HepG2 (cell line): ENCODE measurements around the gene TTC24. TPM values are rescaled to one million over a fixed set of nuclear protein-coding genes. Genes with fewer than 3 reads are reported as not detected.

Source experiments
- ATAC-seq: fragments of 200-7000 bp; cut with Tn5 transposase; 3 replicates; pipeline ENCODE4 v1.9.1; 2020; ENCODE audit warnings: mild to moderate bottlenecking, moderate library complexity
- BruUV-seq: library from RNA; stranded (reverse); fragments of 400-500 nt; replicated peaks from 2 replicates; lab custom pipeline; 2021; lab: Mats Ljungman, UMichigan
- CTCF ChIA-PET: fragments of 300-600 bp; formaldehyde crosslinking; extraction: SDS; loops from one replicate; lab custom pipeline; 2021; ENCODE audit warnings: low total read pairs, inconsistent platforms, low intra/inter-chr PET ratio; lab: Yijun Ruan, JAX
- POLR2A ChIA-PET: fragments of 350-600 bp; sonication (Branson Sonifier 250); formaldehyde crosslinking; loops from one replicate; lab custom pipeline; 2020; ENCODE audit warnings: antibody characterized with exemption, inconsistent platforms; lab: Yijun Ruan, JAX
- DNase-seq: peaks from one replicate; pipeline ENCODE4 v3.0.0-alpha.2; 2015; ENCODE audit warnings: low spot score
- FAIRE-seq: peaks from 3 replicates; lab custom pipeline; 2011; peaks lifted over from hg19 to GRCh38; lab: Jason Lieb, UNC
- H2AFZ ChIP-seq: one replicate; pipeline ENCODE4 v1.6.1; 2011; ENCODE audit warnings: low read length, inconsistent platforms
- H3K27ac ChIP-seq: fragments of 300-600 bp; 3 replicates; pipeline ENCODE4 v1.8.0; 2011; ENCODE audit warnings: mixed run types, mild to moderate bottlenecking, mixed read lengths, low read length, inconsistent platforms; ENCODE audit not compliant: insufficient read depth; ENCODE audit errors: extremely low read length
- H3K27me3 ChIP-seq, 2 experiments: fragments of 200-600 bp in 1 of 2; 2 replicates in 1 of 2; 3 replicates in 1 of 2; pipeline versions ENCODE4 v1.6.0 to v1.8.0; 2011; ENCODE audit warnings: low read length in 2 of 2, mild to moderate bottlenecking in 2 of 2, moderate library complexity in 2 of 2, inconsistent platforms in 1 of 2; ENCODE audit not compliant: insufficient read depth in 2 of 2, control insufficient read depth in 1 of 2
- H3K36me3 ChIP-seq, 2 experiments: fragments of 200-600 bp in 1 of 2; replicated peaks in 1 of 2; 2 replicates in 1 of 2; 3 replicates in 1 of 2; pipeline versions ENCODE4 v1.5.1 to v1.8.0; 2011; ENCODE audit warnings: low read length in 2 of 2, inconsistent platforms in 1 of 2; ENCODE audit not compliant: insufficient read depth in 2 of 2, control insufficient read depth in 1 of 2
- H3K4me1 ChIP-seq: 2 replicates; pipeline ENCODE4 v1.5.1; 2012; ENCODE audit warnings: low read length, inconsistent platforms; ENCODE audit not compliant: insufficient read depth
- H3K4me2 ChIP-seq: 2 replicates; pipeline ENCODE4 v1.6.0; 2011; ENCODE audit warnings: low read depth, low read length, inconsistent platforms
- H3K4me3 ChIP-seq, 3 experiments: fragments of 200-600 bp in 1 of 3; sonication (generic), shearing (Covaris generic) in 1 of 3; replicated peaks in 1 of 3; 2 replicates each; pipeline ENCODE4 v1.5.1; 2011 to 2016; ENCODE audit warnings: low read length in 3 of 3, inconsistent platforms in 2 of 3, low read depth in 2 of 3, mild to moderate bottlenecking in 2 of 3, control low read depth in 1 of 3, mixed read lengths in 1 of 3; ENCODE audit not compliant: insufficient read depth in 1 of 3
- H3K79me2 ChIP-seq: one replicate; pipeline ENCODE4 v1.6.1; 2011; ENCODE audit warnings: low read length, inconsistent platforms; ENCODE audit not compliant: insufficient read depth
- H3K9ac ChIP-seq: 2 replicates; pipeline ENCODE4 v1.6.0; 2011; ENCODE audit warnings: mild to moderate bottlenecking, low read depth, low read length, inconsistent platforms; ENCODE audit not compliant: insufficient read depth
- H3K9me3 ChIP-seq: 2 replicates; pipeline ENCODE4 v1.5.1; 2012; ENCODE audit warnings: mild to moderate bottlenecking, low read length
- H4K20me1 ChIP-seq: 2 replicates; pipeline ENCODE4 v1.6.0; 2011; ENCODE audit warnings: inconsistent platforms, mild to moderate bottlenecking, low read length, moderate library complexity; ENCODE audit not compliant: insufficient read depth
- AGO1 ChIP-seq: fragments of 200-400 bp; formaldehyde crosslinking; IDR thresholded peaks from 2 replicates; pipeline ENCODE4 v1.6.1; 2017; ENCODE audit warnings: mild to moderate bottlenecking, low read depth, low read length, moderate library complexity; ENCODE audit not compliant: poor library complexity, severe bottlenecking
- BHLHE40 ChIP-seq: IDR thresholded peaks from 2 replicates; pipeline ENCODE4 v1.6.1; 2011; ENCODE audit warnings: low read length, improper control_type of control experiment
- CEBPB ChIP-seq: IDR thresholded peaks from 2 replicates; pipeline ENCODE4 v1.6.1; 2011; ENCODE audit warnings: low read depth, low read length, improper control_type of control experiment, borderline replicate concordance
- MLLT10 ChIP-seq: sonication (generic); formaldehyde crosslinking; IDR thresholded peaks from 2 replicates; pipeline ENCODE4 v1.4.0; 2020; ENCODE audit warnings: missing genetic modification reagents
- NAIF1 ChIP-seq: sonication (generic); formaldehyde crosslinking; IDR thresholded peaks from 2 replicates; pipeline ENCODE4 v1.5.0; 2020; ENCODE audit warnings: mild to moderate bottlenecking, missing genetic modification reagents, borderline replicate concordance
- SP140L ChIP-seq: sonication (generic); formaldehyde crosslinking; IDR thresholded peaks from 2 replicates; pipeline ENCODE4 v1.4.0; 2020; ENCODE audit warnings: missing genetic modification reagents, borderline replicate concordance
- ZFP62 ChIP-seq: sonication (generic); formaldehyde crosslinking; IDR thresholded peaks from 2 replicates; pipeline ENCODE4 v1.4.0; 2020; ENCODE audit warnings: missing genetic modification reagents
- WGBS: methylation state at CpG from one replicate; pipeline ENCODE4 v1.1.6; 2017; ENCODE audit warnings: low lambda C conversion rate; 5-methylcytosine and 5-hydroxymethylcytosine counted together
- in situ Hi-C: cut with HindIII; loops from 2 replicates; pipeline ENCODE4 v1.10.0; 2017; ENCODE audit warnings: low pct_unique_long_range_greater_than_20kb; ENCODE audit not compliant: extremely low pct_ligation_motif_present
- intact Hi-C: fragments of 100-400 bp; cut with micrococcal nuclease; formaldehyde crosslinking; loops from one replicate; pipeline ENCODE4 v1.10.0; 2022; ENCODE audit not compliant: unreplicated experiment
- polyA plus RNA-seq, 8 experiments: library from polyadenylated mRNA; depleted of rRNA in 3 of 8; stranded (reverse) in 7 of 8; unstranded in 1 of 8; fragments of >200 nt; fragmentation: Illumina TruSeq in 4 of 8; extraction: Trizol in 4 of 8; gene quantifications; 2 replicates each; pipeline versions ENCODE4 v1.2.1 to v1.2.3, GENCODE V29; 2011 to 2016; ENCODE audit warnings: low read depth in 4 of 8, missing spikeins in 1 of 8, mixed read lengths in 1 of 8; ENCODE audit not compliant: insufficient read depth in 1 of 8
- total RNA-seq, 5 experiments: library from RNA; depleted of rRNA; stranded (reverse); fragments of >200 nt; fragmentation: Illumina TruSeq; extraction: Trizol; gene quantifications; 2 replicates each; pipeline ENCODE4 v1.2.3, GENCODE V29; 2016; ENCODE audit warnings: low read depth in 1 of 5
- TF ChIP-seq, protein P1 (sequence below): sonication (generic); formaldehyde crosslinking; IDR thresholded peaks from 2 replicates; pipeline ENCODE4 v1.8.0; 2022; ENCODE audit warnings: missing genetic modification reagents, mild to moderate bottlenecking, inconsistent platforms, borderline replicate concordance
- TF ChIP-seq, protein P2 (sequence below): IDR thresholded peaks from 2 replicates; pipeline ENCODE4 v1.6.1; 2016; ENCODE audit warnings: low read depth, control low read depth

TTC24 gene
- total and polyA plus RNA-seq, 2 of the 13 experiments (the other 11 are each of a cell fraction or from before 2014, with no cell fraction given), result 0.13 to 0.18 TPM

DNA sequence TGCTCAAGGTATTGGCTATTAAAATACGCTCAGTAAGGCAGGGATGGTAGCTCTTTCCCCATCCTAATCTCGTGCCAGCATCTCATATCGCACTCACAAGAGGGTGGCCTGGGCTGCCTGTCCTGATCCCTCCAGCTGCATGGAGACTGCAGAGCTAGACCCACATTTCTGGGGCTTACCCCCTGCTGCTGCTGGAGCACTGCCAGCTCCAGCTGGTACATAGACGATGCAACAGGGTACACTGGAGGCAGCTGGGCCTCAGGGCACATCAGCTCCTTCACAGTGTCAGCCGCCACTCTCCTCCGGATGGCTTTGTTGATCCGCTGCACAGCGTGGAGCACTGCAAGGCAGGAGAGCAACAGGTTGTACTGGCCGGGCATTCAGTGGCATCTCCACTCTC lies 23.2 kb upstream of the TTC24 start:
- peaks cover 12 to 42% of the 10 kb centered on the region in 2 experiments; a peak in 4 of 5 replicates for H3K36me3 ChIP-seq
- no peak for FAIRE-seq
- CTCF ChIA-PET, result no interaction called here
- no peak overlapping the region for H3K4me2 ChIP-seq
- no peaks in the 10 kb centered on the region for H4K20me1 ChIP-seq
- no peaks in the 10 kb centered on the region for H3K9me3 ChIP-seq
- no peaks in the 10 kb centered on the region for H3K27me3 ChIP-seq
- intact Hi-C loops, result no loop called here
- DNase-seq, result no peak
- TF ChIP-seq BHLHE40, result no peak
- TF ChIP-seq AGO1, result no peak
- no peak for TF ChIP-seq NAIF1
- TF ChIP-seq, protein P1, sequence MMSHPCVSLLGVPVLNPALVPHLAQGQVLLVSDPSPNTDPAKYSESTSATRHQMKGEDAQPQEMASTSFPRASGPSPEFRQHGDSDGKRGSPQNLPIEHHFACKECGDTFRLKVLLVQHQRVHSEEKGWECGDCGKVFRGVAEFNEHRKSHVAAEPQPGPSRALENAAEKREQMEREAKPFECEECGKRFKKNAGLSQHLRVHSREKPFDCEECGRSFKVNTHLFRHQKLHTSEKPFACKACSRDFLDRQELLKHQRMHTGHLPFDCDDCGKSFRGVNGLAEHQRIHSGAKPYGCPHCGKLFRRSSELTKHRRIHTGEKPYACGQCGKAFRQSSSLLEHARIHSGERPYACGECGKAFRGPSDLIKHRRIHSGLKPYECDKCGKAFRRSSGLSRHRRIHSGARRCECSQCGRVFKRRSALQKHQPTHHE (CRISPR knock-in tag), result no peak
- TF ChIP-seq MLLT10 (CRISPR knock-in tag), result no peak
- TF ChIP-seq ZFP62 (CRISPR knock-in tag), result no peak
- TF ChIP-seq, protein P2, sequence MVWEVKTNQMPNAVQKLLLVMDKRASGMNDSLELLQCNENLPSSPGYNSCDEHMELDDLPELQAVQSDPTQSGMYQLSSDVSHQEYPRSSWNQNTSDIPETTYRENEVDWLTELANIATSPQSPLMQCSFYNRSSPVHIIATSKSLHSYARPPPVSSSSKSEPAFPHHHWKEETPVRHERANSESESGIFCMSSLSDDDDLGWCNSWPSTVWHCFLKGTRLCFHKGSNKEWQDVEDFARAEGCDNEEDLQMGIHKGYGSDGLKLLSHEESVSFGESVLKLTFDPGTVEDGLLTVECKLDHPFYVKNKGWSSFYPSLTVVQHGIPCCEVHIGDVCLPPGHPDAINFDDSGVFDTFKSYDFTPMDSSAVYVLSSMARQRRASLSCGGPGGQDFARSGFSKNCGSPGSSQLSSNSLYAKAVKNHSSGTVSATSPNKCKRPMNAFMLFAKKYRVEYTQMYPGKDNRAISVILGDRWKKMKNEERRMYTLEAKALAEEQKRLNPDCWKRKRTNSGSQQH (CRISPR knock-in tag), result no peak
- TF ChIP-seq CEBPB, result no peak
- TF ChIP-seq SP140L, result no peak
- TF ChIP-seq, all 625 proteins: peak for 0
- WGBS, result 79% methylated on average over 7 of the region's 9 CpGs
- ATAC-seq, result no peak
- POLR2A ChIA-PET, result interaction anchor here (0.6 kb wide), 1 partner anchor 57 kb away, joined by 3 read pairs; no protein-coding TSS in a partner anchor
- H3K4me1 ChIP-seq, result peaks cover 10% of the 10 kb centered on the region
- H3K27ac ChIP-seq, result no peak overlapping the region
- no peaks in the 10 kb centered on the region for H3K79me2 ChIP-seq
- in situ Hi-C loops, result no loop called here
- H3K9ac ChIP-seq, result no peak overlapping the region
- no peak overlapping the region for H2AFZ ChIP-seq
- no peak overlapping the region for H3K4me3 ChIP-seq
- no TSS peak for BruUV-seq
